GM12874 (cell line): ENCODE measurements around the gene EEA1.

ENCODE experiments used
- TF ChIP-seq, protein P1 (sequence below): IDR thresholded peaks from 2 replicates; pipeline ENCODE4 v1.5.1; 2011; ENCODE audit warnings: low read depth, mild to moderate bottlenecking, control low read depth, low read length, moderate library complexity; ENCODE audit not compliant: insufficient read depth

EEA1 gene

DNA sequence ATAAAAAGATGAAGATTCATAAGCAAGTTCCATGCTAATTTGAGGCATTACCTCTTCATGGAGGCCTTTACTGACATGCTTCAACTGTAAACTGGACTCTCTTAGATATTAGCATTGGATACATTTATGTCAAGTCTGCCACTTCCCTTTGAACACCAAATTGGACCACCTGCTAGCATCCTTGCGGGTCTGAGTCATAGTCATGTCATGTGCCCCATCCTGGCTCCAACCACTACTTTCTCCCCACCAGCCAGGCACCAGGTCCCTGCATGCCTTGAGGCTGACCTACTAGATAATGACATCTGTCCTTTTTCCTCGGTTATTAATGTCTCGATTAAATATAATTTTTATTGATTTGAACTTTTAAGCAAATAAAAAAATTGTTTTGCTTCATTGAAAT, 32.9 kb upstream of the EEA1 start:
- TF ChIP-seq, protein P1, sequence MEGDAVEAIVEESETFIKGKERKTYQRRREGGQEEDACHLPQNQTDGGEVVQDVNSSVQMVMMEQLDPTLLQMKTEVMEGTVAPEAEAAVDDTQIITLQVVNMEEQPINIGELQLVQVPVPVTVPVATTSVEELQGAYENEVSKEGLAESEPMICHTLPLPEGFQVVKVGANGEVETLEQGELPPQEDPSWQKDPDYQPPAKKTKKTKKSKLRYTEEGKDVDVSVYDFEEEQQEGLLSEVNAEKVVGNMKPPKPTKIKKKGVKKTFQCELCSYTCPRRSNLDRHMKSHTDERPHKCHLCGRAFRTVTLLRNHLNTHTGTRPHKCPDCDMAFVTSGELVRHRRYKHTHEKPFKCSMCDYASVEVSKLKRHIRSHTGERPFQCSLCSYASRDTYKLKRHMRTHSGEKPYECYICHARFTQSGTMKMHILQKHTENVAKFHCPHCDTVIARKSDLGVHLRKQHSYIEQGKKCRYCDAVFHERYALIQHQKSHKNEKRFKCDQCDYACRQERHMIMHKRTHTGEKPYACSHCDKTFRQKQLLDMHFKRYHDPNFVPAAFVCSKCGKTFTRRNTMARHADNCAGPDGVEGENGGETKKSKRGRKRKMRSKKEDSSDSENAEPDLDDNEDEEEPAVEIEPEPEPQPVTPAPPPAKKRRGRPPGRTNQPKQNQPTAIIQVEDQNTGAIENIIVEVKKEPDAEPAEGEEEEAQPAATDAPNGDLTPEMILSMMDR = no peak

DNA sequence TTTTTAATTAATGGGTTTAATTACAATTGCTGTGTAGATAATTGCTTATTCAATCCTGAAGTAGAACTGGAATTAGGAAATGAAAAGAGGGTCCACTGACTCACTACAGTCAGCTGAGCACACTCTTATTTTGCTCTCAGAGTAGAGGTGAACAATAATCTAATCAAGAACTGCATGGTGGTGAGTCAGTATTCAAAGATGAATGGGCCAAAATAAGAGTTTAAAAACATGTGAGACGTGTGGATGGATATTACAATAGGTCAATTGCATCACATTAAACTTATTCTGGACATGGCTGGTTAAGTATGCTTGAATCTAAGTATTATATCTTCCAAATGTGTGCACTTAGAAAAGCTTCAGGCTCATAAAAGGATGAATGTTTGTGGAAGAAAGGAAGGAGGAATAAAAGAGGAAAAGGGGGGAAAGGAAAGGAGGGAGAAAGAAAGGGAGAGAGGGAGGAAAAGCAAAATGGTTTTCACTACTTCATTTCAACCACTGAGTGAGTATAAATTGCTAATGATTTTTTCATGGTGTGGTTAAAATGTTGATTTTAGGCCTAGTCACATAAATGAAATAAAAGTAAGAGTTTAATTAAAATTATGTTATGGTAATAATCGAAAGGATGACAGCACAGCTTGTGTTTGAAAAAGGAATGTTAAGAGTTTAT, 27.0 kb upstream of the EEA1 start:
- TF ChIP-seq, protein P1 = no peak

DNA sequence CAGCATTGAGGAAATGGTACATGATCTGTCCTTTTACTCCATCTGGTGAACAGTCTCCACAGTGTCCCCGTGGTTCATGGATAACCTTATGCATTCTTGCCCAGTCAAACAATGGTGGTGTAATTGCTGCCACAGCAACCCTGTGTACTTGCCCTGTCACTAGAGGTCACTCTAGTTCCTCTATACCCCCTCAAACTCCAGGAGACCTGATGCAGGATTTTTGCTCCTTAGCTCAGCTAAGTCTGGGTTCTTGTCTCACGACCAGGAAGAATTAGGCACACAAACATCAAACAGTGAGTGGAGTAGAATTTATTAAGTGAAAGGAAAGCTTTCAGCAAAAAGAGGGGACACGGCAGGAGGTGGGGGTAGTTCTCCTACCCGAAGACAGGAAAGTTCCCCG, 24.7 kb upstream of the EEA1 start:
- TF ChIP-seq, protein P1 = no peak

DNA sequence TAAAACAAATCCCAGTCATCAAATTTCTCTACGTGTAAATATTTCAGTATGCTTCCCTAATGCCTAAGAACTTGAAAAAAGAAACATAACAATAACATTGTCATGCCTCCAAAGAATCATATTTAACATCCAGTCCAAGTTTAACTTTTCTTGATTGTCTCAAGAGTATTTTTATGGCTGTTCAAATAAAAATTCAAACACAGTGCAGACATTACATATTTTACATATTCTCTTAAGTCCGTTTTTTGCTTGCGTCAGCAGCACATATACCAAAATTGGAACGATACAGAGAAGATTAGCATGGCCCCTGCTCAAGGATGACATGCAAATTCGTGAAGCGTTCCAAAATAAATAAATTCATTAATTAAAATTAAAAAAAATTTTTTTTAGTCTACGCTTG, 23.3 kb upstream of the EEA1 start:
- TF ChIP-seq, protein P1 = no peak

DNA sequence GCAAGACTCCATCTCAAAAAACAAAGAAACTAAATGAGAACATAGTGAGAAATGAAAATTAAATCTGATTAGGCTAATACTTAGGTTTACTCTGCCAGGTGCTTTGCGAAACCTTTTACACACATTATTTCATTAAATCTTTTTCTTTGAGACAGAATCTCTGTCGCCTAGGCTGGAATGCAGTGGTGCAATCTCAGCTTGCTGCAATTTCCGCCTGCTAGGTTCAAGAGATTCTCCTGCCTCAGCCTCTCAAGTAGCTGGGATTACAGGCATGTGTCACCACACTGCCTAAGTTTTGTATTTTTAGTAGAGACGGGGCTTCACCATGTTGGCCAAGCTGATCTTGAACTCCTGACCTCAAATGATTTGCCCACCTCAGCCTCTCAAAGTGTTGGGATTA, 21.9 kb upstream of the EEA1 start:
- TF ChIP-seq, protein P1 = no peak

DNA sequence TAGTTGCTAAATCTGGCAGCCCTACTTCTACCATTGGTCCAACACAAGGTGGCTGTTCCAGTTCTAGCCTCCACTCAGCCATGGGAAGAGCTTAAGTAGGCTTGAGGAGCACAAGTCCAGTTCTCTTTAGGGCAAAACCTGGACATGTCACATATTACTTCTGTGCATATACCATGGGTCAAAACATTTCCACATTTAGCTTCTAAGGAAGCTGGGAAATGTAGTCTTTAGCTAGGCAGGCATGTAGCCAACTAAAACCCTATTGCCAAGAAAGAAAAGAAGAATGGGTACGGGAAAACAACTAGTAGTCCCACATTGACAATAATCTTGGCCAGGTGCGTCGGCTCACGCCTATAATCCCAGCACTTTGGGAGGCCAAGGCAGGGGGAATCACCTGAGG, 20.9 kb upstream of the EEA1 start:
- TF ChIP-seq, protein P1 = no peak

DNA sequence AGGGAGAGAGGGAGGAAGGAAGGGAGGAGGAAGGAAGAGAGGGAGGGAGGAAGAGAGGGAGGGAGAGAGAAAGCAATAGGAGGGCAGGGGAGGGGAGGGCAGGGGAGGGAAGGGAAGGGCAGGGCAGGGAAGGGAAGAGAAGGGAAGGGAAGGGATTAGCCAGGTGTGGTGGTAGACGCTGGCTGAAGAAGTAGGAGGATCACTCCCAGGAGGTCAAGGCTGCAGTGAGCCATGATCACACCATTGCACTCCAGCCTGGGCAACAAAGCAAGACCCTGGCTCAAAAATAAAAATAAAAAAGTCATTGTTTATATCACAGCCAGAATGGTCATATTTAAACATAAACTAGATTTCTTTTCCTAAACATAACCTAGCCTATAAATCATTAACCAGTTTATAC, 20.4 kb upstream of the EEA1 start:
- TF ChIP-seq, protein P1 = no peak
